HG03575 (cell line): ENCODE data around the gene RBM47.
A peak's percentile ranks its signal among the peaks of the same experiment; 100 is the strongest.

Experiments
- ATAC-seq: cut with Tn5 transposase; IDR thresholded peaks from one replicate; pipeline ENCODE4 v1.9.1; 2021; ENCODE audit not compliant: unreplicated experiment, insufficient number of reproducible peaks, low FRiP score; ENCODE audit errors: extremely low read depth

RBM47 gene

GRCh38 chr4:40515398-40516293, 114.0 kb downstream of the RBM47 start:
- peak; percentile 66 for ATAC-seq

GRCh38 chr4:40515037-40515397, 114.6 kb downstream of the RBM47 start:
- no peak for ATAC-seq

- ATAC-seq, result no peak
Measured at GRCh38 chr4:40514497-40514951, 115.1 kb downstream of the RBM47 start.

GRCh38 chr4:40511036-40511614, 118.5 kb downstream of the RBM47 start:
- no peak for ATAC-seq

- no peak for ATAC-seq
Measured at GRCh38 chr4:40507977-40508376, 121.7 kb downstream of the RBM47 start.

GRCh38 chr4:40506492-40506891, 123.2 kb downstream of the RBM47 start:
- ATAC-seq, result no peak

DNA sequence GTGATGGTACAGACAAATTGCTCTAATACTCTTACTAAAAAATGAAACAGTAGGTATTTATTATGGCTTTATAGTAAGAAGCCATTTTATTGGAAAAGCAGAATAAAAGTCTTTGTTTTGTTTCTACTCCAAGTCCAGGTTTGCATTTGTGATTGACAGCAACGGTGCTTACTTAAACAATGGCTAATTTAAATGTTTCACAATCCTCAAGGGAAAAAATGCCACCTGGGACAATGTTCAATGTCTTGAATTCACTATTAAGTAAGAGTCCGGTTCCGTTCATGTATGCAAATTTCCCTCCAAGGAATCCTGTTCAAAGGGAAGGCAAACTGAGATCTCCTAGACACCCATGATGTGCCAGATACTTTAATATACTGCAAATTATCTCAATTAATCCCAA, 123.6 kb downstream of the RBM47 start:
- no peak for ATAC-seq

DNA sequence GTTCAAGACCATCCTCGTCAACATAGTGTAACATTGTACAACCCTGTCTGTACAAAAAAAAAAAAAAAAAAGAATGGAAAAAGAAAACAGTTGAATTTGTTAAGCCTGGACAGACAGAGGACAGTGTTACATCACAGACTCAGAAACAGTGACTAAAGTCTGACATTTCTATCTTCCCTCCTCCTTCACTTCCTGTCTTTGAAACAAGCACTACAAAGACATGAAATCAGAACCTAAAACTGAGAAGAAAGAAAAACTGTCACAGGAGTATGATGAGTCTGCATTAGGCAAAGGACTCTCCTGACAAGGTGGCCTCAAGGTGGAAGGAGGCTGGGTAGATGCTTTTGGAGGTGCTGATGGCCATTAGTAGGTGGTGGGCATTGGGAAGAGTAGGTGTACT, 126.7 kb downstream of the RBM47 start:
- ATAC-seq, result no peak

GRCh38 chr4:40502220-40502619, 127.4 kb downstream of the RBM47 start:
- ATAC-seq, result no peak

GRCh38 chr4:40500781-40501180, 128.9 kb downstream of the RBM47 start:
- no peak for ATAC-seq

DNA sequence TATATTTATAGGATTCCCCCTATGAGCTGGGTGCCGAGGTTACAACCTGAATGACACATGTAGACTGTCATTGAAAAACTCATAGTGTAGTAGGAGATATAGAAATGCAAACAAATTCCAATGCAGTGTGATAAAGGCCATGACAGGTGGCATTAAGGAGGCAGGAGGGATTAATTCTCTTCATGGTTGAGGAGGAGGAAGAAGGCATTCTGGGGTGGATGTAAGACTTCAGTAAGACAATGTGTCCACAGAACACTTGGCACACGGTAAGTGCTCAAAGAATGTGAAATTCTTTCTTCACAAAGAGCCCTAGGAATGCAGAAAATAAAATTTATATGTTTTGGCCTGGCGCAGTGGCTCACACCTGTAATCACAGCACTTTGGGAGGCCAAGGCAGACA, 136.5 kb downstream of the RBM47 start:
- no peak for ATAC-seq

GRCh38 chr4:40492691-40493090, 137.0 kb downstream of the RBM47 start:
- no peak for ATAC-seq

DNA sequence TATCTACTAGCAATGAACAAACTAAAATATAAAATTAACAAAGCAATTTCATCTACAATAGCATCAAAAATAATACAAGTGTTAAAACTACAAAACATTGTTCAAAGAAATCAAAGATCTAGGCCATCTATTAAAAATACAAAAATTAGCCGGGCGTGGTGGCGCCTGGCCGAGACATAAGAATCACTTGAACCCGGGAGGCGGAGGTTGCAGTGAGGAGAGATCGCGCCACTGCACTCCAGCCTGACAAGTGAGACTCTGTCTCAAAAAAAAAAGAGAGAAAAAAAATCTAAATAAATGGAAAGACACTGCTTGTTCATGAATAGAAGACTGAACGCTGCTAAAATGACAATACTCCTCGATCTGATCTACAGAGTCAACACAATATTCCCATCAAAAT, 139.2 kb downstream of the RBM47 start:
- no peak for ATAC-seq

DNA sequence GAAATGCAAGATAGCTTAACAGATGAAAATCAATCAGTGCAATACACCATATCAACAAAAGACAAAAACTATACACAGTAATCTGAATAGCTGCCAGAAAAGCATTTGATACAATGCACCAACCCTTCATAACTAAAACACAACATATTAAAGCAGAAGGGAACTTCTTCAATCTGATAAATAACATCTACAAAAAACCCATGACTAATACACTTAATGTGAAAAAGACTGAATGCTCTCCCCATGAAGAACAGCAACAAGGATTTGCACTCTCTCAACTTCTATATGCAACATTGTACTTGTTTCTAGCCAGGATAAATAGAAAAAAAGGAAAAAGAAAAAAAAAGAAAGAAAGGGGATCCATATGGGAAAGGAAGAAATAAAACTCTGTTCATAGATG, 139.7 kb downstream of the RBM47 start:
- no peak for ATAC-seq

DNA sequence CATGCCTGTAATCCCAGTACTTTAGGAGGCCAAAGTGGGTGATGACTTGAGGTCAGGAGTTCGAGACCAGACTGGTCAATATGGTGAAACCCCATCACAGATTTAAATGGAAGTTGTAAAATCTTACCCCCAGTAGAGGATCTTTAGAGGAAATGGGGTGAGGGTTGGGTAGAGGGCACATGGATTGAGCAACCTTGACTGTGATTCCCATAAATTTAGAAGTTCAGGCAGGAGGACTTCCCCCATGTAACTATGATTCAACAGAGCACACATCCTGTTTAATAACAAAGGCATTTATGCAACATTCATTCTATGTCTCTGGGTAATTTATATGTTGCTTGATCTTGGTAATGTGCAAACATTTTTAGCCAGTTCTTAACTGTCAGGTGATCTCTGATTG, 143.1 kb downstream of the RBM47 start:
- no peak for ATAC-seq

DNA sequence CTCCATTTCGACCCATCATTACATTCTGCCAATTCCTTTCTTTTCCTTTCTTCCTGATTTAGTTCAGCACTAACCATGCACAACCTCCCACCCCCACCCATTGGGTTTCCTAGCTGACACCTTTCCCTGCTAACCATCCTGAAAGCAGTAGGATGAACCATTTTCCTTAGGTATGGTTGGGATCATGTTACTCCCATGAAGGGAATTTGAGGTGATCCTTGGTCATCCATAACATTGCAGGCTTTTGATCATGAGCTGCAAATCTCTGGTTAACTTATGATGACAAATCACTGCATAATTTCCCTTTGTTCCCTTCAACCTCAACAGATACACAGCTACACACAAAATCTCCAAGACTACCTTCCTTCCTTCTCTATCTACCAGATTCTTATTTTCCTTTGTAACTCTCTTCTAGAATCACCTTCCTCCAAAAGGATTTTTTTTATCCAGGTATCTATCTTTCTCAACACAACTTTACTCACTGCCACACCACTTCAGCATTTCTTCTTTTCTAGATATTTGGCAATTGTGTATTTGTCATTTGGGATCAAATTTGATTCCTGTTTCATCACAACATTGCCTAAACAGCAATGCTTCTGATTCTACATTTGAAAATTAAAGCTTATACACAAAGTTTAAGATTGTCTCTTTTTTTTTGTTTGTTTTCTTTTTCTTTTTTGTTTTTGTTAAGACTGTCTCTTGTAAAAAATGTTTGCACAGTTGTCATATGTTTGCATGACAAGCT, 145.1 kb downstream of the RBM47 start:
- no peak for ATAC-seq

DNA sequence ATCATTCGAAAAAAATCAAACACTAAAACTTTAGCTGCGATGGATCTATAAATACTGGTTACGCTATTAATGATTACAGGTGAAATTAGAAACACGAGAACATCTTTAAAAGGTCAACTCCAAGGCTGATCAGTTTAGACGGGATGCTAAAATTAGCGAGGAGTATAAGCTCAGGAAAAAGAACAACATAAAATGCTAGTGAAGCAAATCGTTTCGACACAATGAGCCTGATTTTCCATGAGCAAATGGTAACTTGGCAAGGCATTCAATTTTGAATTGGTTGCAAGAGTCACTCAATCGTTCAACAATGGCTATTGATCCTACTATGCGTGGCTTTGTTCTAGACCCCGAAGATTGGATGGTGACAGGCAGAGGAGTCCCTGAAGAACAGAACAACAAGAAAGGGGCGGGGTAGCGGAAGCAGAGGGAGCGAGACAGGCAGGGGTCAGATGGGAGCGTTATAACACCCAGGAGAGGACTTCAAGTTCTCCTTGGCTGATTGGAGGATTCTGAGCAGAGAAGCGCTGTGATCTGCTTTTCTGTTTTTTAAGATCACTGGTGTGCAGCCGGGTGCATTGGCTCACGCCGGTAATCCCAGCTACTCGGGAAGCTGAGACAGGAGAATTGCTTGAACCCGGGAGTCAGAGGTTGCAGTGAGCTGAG, 146.5 kb downstream of the RBM47 start:
- no peak for ATAC-seq

DNA sequence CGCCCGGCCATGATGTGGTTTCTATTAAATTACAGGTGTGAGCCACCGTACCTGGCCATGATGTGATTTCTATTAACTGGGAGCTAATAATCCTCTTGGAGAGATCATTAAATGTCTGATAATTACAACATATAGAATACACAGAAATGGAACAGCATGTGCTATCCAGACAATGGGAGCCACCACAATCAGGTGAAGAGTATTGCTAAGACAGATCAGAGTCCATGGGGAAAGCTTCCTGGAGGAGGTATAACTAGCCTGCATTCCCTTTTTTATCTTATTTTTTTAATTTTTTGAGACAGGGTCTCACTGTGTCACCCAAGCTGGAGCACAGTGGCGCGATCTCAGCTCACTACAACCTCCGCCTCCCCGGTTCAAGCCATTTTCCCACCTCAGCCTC, 147.7 kb downstream of the RBM47 start:
- ATAC-seq, result no peak

GRCh38 chr4:40480291-40480690, 149.4 kb downstream of the RBM47 start:
- no peak for ATAC-seq
